GM19438 (cell line): ENCODE data around the gene TRPC4AP.

Source experiments
- ATAC-seq: cut with Tn5 transposase; IDR thresholded peaks from one replicate; pipeline ENCODE4 v1.9.1; 2021; ENCODE audit warnings: low read depth; ENCODE audit not compliant: unreplicated experiment

TRPC4AP gene

GRCh38 chr20:34976286-34976685 lies 116.3 kb downstream of the TRPC4AP start:
- ATAC-seq, result no peak

- ATAC-seq, result no peak
Measured at GRCh38 chr20:34974246-34974645, 118.4 kb downstream of the TRPC4AP start.

- no peak for ATAC-seq
Measured at GRCh38 chr20:34971561-34972235, 120.9 kb downstream of the TRPC4AP start.

- no peak for ATAC-seq
Measured at GRCh38 chr20:34970846-34971560, 121.6 kb downstream of the TRPC4AP start.

- ATAC-seq, result no peak
Measured at GRCh38 chr20:34970193-34970840, 122.3 kb downstream of the TRPC4AP start.

- ATAC-seq, result no peak
Measured at GRCh38 chr20:34968042-34968775, 124.4 kb downstream of the TRPC4AP start.

- ATAC-seq, result no peak
Measured at GRCh38 chr20:34967421-34967820, 125.2 kb downstream of the TRPC4AP start.

- ATAC-seq, result no peak
Measured at GRCh38 chr20:34965051-34965450, 127.6 kb downstream of the TRPC4AP start.

GRCh38 chr20:34964486-34964885 lies 128.1 kb downstream of the TRPC4AP start:
- no peak for ATAC-seq

GRCh38 chr20:34956751-34957472 lies 135.7 kb downstream of the TRPC4AP start:
- no peak for ATAC-seq

- ATAC-seq, result no peak
Measured at GRCh38 chr20:34956041-34956458, 136.6 kb downstream of the TRPC4AP start.

GRCh38 chr20:34955231-34956040 lies 137.2 kb downstream of the TRPC4AP start, which contains the start of the genes GSS and MYH7B:
GSS (minus strand) TSS chr20:34955806; CDS start chr20:34951852, 3,954 bp downstream.
MYH7B (plus strand) TSS chr20:34955868; CDS start chr20:34978006, 22,138 bp downstream.
- peak; percentile 94 for ATAC-seq

GRCh38 chr20:34954904-34955230 lies 137.7 kb downstream of the TRPC4AP start:
- no peak for ATAC-seq

GRCh38 chr20:34953960-34954359 lies 138.6 kb downstream of the TRPC4AP start:
- no peak for ATAC-seq

GRCh38 chr20:34952671-34953070 lies 139.9 kb downstream of the TRPC4AP start:
- no peak for ATAC-seq
